GM18499 (cell line): ENCODE results near the gene COLQ.

ENCODE experiments used
- ATAC-seq: cut with Tn5 transposase; IDR thresholded peaks from one replicate; pipeline ENCODE4 v1.9.1; 2021; ENCODE audit warnings: moderate number of reproducible peaks; ENCODE audit not compliant: insufficient read depth, unreplicated experiment

Gene COLQ

DNA sequence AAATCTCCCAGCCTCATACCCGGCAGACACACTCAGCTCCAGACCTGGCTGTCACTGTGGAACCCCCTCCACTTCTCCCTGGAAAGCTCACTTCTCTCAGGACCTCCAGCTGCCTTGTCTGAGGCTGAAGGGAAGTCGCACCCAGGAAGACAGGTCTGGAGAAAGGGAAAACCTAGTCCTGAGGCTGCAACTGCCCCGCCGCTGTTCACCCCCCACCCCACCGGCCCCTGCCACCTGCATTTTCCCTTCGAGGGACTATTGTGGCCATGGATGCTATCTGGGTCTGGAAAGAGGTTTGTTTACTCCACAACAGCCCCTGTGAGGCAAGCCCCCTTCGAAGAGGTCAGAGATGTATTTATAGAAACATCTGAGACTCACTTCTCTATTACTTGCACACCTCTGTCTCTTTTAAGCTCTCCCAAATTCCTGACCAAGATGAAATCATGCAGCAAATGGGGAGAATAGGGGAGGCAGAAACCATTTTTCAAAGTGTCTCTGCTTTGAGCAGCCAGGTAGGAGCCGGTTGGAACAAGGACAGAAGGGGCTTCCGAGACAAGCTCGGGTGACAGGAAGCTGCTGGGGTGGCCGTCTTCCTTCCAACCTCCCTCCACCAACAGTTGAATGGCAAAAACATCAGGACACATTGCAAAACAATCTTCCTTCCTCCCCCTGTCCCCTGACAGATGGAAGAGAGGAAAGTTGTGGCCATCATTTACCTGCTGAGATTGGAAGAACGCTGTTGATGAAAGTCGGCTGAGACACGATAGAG lies 518 bp downstream of the COLQ start:
- no peak for ATAC-seq

DNA sequence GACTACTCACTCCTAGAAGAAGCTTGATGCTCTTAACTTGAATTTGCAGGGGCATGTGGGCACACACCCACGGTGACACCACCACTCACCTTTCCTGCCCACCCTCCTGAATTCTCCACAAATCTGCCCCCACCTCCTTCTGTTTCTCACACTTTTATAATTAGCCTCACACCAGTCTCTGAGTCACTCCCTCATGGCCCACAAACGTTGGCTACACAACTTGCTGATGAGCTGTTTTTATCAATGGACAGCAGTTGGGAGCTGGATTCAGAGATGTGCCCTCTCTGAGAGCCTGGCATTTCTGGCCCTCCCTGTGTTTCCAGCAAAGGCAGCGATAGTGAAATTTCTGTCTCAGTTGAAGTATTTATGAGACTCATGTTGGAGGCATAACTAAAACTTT lies 1.3 kb downstream of the COLQ start:
- ATAC-seq, result no peak

- ATAC-seq, result no peak
Measured at GRCh38 chr3:15519096-15519495, 2.4 kb downstream of the COLQ start.

DNA sequence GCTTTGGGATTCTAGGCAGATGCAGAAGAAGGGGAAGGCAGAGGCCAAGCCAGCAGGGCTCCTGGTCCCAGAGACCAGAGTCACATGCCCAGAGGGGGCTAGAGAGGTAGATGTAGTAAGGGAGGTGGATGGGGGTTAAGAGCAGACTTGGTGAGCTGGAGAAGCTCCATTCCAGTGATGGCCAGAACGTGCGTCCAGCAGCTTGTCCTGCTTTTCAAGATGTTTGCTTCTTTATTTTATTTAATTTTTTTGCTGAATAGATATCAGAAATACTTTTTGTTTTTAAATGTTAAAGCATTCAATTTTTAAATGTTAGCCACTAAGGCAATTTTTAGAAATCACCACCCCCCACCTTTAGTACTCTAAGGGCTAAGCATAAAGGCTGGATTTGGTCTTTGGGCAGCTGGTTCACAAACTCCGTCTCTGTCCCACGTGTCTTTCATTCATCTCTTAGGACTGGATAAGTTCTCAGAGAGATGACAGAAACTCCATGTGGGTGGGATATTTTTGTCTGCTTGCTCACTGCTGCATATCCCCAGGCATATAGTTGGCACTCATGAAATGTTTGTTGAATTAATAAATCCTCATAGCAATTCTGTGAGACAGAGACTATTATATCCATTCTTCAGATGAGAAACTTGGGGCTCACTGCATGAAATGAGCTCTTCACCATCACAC lies 6.7 kb downstream of the COLQ start:
- no peak for ATAC-seq

GRCh38 chr3:15513810-15514662 lies 7.5 kb downstream of the COLQ start:
- no peak for ATAC-seq

- no peak for ATAC-seq
Measured at GRCh38 chr3:15513116-15513515, 8.4 kb downstream of the COLQ start.

DNA sequence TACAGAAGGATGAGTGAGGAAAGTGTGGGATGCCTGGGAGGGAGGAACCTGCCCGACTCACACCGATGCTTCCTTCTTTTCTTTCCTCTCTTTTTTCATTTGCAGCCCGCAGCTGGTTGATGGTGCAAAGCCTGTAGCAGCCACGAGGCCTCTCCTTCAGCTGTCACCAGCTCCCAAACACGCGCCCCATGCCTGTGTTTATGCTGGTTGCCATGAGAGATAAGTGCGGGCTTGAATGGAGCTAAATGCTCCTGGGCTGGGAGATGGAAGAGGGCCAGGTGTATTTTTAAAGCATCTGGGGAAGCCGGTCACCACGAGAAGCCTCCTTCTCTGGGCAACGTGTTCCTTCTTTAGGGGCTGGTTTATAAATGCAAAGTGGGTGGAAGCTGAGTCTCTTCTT lies 9.3 kb downstream of the COLQ start:
- no peak for ATAC-seq

- ATAC-seq, result no peak
Measured at GRCh38 chr3:15511156-15511555, 10.3 kb downstream of the COLQ start.

DNA sequence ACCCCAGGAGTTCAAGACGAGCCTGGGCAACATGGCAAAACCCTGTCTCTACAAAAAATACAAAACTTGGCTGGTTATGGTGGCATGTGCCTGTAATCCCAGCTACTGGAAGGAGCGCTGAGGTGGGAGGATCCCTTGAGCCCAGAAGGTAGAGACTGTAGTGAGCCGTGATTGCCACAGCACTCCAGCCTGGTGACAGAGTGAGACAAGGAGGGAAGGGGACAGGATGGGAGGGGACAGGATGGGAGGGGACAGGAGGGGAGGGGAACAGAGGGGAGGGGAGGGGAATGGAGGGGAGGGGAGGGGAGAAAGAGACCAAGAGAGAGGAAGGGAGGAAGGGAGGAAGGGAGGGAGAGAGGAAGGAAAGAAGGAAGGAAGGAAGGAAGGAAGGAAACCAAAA lies 11.0 kb downstream of the COLQ start:
- ATAC-seq, result no peak

DNA sequence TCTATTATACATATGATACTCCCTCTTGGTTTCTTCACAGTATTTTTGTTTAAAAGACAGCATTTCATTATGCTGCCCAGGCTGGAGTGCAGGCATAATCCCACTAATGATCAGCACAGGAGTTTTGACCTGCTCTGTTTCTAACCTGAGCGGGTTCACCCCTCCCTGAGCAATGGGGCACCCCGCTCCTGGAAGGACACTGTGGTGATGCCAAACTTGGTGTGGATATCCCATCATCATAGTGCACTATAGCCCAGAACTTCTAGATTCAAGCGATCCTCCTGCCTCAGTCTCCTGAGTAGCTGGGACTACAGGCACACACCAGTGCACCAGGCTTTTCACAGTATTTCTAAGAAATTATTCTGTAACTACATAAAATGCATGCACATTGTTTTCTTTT lies 14.9 kb downstream of the COLQ start:
- ATAC-seq, result no peak

- ATAC-seq, result no peak
Measured at GRCh38 chr3:15505479-15506165, 15.9 kb downstream of the COLQ start.

DNA sequence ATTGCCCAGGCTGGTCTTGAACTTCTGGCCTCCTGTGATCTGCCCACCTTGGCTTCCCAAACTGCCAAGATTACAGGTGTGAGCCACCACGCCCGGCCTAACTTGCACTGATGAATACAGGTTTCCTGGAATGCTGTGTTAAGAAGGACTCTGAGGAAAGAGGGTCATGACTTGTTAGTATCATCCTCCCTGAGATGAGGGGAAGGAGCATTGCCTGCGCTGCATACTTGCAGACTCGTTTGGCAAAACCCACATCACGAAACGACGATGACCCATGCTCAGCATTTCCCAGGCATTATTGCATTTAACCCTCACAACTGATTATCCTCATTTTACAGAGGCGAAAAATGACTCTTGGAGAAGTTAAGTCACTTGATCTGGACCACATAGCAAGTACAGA lies 18.9 kb downstream of the COLQ start:
- ATAC-seq, result no peak

DNA sequence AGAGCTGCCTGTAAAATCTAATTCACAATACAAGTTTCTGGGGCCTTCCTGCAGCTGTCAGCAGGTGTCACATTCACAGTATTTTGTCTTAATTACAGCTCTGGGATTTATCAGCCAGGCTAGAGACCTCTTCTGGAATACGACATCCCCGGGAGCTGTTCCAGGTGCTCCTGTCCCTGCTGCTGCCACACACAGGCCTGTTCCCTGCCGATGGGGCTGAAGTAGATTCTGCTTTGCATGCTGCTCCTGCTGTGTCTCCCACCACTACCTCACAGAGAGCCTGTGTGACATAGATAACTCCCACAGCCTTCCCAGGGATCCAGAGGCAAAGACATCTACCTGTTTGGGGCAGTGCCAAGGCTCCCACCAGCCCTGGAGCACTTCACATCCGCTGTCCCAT lies 20.4 kb downstream of the COLQ start:
- ATAC-seq, result no peak

GRCh38 chr3:15500107-15500724 lies 21.3 kb downstream of the COLQ start:
- ATAC-seq, result no peak

DNA sequence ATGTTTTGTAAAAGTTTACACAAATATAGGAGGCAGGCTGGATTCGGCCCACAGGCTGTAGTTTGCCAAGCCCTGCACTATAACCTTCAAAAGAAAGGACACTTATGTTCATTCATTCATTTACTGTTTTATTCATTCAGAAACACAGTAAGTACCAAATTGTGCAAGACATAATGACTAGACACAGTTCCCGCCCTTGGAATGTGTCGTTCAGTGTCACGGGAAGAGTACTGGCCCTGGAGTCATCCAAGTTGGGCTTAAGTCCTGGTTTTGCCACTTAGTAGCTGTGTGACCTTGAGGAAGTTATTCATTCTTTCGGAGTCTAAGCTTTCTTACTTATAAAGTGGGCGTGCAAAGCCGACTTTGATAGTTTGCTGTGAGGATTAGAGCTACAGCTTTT lies 22.0 kb downstream of the COLQ start:
- no peak for ATAC-seq

GRCh38 chr3:15498431-15499214 lies 22.9 kb downstream of the COLQ start:
- no peak for ATAC-seq

DNA sequence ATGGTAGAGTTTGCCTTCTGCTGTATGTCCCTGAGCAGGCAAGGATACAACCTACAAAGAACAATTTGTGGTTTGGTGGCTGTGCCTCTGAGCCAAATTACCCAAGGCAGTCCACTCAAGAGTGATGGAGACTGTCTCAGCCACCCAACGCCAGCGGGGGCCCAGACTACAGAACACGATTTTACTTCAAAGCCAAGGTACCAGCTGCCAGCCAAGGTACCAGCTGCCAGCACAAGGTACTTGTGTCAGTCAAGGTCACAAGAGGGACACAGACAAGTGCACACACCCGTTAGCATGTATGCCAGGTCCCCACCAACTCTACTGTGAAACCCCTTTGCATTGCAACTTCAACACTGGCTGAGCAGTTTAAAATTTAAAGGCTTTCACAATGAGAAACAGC lies 23.5 kb downstream of the COLQ start:
- ATAC-seq, result no peak

GRCh38 chr3:15496341-15496664 lies 25.2 kb downstream of the COLQ start:
- no peak for ATAC-seq

- no peak for ATAC-seq
Measured at GRCh38 chr3:15495461-15496340, 25.8 kb downstream of the COLQ start.
